GM19099 (cell line): Measurements from ENCODE around the gene TXLNB.

ENCODE experiments used
- POLR2A ChIP-seq: IDR thresholded peaks from 3 replicates; pipeline ENCODE4 v1.6.1; 2011; ENCODE audit warnings: low read depth; ENCODE audit not compliant: insufficient read length; ENCODE audit errors: extremely low read depth

The TXLNB gene

DNA sequence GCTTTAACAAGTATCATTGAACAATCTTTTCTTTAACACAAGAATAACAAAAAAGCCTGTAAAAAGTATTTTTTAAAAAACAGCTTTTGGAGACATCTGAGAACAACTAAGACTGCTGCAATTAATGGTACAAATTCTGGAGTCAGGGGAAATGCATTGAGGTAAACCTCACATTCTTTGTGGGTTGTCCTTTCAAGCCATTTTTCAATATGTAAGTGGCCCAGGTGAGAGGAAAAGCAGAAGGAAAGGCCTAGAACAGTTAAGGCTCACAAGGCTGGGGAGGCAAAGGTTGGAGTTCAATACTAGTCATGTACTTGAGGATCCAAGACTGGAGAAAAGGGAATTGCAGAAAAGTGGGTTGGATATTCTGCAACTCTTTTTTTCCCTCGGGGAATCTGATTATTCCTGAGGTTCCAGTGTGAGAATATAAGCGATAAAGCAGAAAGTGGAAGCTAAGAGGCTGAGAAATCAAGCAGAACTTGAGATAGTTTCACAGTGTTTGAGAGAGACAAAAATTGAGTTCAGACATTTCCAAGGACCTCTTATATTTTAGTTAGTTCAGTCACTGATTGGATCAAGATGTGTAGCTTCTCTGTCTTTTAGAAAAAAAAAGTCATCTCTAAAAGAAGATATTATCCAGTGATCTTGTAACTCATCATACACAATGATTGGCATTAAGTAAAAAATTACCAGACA is 25.0 kb upstream of the TXLNB start:
- TF ChIP-seq POLR2A, result no peak

DNA sequence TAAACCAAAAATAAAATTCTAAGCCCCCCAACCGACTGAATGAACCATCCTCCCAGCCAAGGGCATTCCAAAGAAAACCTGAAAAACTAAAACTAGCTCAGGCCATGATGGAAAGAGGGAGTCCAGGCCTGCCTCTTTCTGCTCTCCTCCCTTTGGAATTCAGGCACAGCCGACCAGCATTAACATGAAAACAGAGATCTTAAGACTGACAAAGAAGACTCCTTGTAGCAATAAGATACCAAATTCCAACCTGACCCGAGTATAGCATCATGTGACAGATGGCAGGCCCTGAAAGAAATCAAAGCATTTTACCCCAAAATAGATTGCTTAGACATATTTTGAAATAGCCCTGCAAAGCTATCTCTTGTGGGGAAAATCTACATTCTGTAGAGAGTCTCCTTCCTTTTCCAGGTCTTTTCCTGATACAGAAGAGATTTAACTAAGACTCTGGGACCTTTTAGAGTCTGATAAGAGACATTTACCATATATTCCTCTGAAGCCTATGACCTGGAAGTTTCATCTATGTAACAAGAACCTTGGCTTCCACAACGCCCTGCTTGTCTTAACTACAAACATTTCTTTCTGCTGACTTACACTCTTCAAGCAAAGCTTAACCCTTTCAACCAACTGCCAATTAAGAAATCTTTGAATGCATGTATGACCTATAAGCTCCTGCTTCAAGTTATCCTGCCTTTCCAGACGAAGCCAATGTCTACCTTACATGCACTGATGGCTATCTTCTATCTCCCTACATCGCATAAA is 22.2 kb upstream of the TXLNB start:
- TF ChIP-seq POLR2A, result no peak

DNA sequence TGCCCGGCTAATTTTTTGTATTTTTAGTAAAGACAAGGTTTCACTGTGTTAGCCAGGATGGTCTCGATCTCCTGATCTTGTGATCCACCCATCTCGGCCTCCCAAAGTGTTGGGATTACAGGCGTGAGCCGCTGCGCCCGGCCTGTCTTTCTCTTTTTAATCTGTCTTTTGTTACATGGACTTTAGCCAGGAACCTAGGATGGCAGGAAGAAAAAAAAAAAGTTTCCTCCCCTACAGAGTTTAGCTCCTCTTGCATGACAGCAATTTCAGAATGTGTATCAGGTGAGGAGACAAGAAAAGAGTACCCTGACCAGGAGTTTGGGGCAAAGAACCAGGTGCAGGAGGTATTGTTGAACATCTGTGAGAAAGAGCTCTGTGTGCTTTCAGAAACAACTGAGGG is 21.4 kb upstream of the TXLNB start:
- TF ChIP-seq POLR2A, result no peak

DNA sequence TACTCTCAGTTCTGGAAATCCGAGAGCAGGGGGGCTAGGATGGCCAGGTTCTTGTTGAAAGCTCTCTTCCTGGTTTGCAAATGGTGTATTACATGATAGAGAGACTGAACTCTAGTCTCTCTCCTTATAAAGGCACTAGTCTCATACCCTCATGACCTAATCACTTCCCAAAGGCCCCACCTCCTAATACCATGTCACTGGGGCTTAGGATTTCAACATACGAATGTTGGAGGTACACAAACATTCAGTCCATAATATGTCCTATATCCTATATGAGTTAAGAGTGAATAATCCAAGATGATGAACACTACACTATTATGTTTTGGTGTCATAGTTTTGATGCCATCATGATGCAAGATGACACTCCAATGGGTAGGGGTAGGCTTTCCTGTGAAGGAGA is 20.0 kb upstream of the TXLNB start:
- TF ChIP-seq POLR2A, result no peak

DNA sequence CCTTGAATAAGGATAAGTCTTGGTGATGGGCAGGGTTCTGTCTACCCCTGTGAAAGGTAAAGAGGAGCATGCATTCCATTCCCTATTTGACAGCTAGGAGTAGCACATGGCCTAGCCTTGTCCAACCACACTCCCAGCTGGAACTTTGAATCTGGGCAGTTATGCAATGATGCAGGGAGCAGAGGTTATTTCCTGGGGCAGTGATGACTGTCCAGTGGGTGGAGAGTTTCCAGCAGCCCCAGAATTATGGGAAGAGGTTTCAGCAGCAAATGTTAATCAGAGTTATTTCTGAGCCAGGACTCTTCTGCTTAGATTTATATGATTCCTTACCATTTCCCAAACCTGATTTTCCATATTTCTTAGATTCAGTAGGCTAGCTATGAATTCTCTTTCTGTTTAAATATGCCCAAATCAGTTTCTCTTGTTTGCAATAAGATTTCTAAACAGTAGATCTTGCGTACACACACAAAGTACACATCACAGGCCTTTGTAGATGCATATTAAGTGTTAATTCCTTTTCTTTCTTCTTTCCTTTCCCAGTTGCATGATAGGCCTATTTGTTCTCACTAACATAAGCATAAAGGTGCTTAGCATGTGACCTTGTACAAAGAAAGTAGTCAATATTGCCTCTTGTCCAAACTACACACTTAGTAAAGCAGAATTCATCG is 17.3 kb upstream of the TXLNB start:
- no peak for TF ChIP-seq POLR2A

DNA sequence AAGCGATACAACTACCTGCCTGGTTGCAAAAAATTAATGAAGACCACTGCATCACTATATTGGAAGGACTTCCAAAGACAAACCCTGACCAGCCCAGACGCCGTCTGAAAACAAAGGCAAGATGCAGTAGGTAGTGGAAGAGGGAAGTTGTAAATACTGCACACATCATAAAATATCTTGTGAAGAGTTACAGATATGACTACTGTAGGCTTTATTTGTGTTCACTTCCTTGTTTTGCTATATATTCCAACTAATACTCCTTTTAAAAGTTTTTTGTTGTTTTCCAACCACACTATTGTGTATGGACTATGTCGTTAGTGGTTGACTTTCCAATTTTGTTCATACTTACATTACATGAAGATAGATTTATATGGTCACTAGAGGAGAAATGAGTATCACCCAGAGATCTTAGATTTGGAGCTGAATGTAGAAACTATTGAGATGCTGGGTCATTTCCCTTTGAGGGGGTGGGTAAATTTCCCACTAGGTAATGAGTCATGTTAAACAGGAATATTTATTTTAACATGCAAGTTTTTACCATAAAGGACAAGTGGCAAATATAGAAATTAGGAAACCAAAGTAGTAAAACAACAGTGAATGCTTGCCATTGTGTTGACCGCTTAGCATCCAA is 16.6 kb upstream of the TXLNB start:
- no peak for TF ChIP-seq POLR2A

DNA sequence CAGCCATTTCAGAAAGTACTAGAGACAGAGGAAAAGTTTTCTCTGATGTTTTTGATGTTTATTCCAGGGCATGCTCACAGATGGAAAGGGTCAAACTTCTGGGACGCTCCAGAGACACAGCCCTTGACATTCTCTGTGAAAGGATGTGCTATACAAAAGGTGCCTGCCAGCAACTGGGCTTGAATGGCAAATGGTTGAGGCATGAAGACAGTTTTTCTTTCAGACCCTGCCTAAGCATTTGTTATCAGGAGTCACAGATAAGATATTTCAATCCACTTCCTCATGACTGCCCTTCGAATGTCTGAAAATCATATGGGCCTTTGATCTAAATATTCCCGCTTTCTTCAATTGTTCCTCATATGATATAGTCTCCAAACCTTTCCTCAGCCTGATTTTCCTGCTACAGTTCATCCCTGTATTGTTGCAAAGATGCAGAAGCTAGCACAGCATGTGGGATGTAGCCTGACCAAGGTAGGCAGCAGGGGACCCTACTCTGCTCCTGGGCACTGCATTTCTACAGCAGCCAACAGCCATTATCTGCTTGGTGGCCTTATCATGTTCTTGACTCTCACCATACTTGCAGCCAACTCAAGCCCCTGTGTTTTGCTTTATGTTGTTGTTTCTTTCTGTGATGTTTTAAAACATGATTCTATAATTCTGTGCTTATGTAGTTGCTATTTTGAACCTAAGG is 14.6 kb upstream of the TXLNB start:
- no peak for TF ChIP-seq POLR2A

DNA sequence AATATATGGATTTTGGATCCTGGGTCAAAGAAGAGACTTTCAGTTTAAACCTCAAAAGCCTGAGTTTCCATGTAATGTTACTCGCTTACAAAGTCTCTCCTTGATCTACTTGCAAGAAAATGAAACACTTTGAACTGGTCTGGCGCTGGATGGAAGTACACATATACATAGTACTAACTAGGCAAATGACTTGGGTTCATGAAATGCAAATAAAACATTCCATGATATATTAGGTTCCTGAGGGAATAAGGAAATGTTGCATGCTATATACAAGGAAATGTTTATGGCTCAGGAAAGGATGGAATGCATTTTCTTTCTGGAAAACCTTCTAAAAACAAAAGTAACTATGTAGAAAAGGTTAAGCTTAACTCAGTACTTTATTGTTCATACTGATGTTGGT is 11.4 kb upstream of the TXLNB start:
- no peak for TF ChIP-seq POLR2A

DNA sequence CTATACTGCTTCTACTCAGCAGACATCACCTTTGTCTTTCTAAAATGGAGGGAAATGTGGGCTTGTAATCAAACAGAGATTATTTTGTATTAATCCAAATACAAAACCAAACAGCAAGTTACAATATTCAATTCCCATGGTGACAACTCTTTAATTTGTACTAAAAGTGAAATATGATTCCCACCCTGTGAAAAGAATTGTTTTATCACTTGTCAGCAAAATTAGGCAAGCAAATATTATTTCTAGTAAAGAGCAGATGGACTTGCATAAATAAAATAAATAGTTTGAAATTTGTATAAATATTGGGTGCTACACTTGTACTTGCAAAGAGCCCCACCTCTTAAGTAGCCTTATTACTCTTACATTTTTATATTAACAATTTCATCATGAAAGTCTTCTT is 6.1 kb upstream of the TXLNB start:
- no peak for TF ChIP-seq POLR2A

DNA sequence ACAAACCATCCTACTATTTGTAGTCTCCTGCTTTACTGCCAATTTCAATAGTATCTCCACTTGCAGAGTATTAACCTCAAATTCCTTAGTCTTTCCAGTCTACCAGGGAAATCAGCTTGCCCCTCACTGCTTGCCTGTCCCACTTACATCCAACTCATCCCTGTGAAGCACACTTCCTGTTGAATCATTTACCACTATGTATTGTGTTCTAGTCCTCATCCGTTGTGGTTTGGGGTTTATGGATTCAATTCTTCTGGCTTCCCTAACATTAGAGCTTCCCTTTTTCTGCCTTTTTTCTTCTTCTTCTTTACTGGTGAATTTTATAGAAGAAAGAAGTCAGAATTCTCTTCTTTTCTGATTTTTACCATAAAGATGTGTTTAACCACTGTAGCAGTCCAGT is 5.1 kb upstream of the TXLNB start:
- no peak for TF ChIP-seq POLR2A

DNA sequence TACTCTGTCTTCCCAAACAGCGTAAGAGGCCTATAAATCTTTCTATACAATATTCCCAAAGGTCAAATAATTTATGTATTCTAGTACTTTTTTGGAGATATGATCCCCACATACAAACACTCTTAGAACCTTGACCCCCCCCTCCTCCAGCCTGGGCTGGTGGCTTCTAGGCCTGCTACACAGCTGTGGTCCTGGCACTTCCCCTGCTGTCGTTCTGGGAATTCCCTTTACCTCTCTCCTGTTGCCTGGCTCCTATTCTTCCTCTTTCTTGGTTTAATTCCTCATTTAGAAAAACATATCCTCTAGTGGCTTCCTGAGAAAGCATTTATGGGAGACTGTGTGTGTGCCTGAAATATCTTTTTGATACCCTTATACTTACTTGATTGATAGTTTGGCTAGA is 4.1 kb upstream of the TXLNB start:
- TF ChIP-seq POLR2A, result no peak

DNA sequence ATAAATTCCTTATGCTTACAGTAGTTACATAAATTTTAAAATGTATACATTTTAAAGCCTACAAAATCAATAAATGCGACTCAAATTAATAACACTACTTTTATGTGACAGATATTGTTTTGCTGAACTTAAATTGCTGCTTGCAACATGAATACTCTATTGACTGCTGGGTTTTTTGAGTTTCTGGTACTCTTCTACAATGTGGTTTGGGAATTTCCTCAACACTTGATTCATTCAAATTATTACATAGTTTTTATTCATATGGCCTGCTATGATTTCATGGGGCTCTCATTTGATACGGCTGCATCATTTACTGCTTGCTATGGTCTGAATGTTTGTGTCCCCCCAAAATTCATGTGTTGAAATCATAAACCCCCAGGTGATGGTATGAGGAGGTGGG is 2.3 kb upstream of the TXLNB start:
- TF ChIP-seq POLR2A, result no peak

DNA sequence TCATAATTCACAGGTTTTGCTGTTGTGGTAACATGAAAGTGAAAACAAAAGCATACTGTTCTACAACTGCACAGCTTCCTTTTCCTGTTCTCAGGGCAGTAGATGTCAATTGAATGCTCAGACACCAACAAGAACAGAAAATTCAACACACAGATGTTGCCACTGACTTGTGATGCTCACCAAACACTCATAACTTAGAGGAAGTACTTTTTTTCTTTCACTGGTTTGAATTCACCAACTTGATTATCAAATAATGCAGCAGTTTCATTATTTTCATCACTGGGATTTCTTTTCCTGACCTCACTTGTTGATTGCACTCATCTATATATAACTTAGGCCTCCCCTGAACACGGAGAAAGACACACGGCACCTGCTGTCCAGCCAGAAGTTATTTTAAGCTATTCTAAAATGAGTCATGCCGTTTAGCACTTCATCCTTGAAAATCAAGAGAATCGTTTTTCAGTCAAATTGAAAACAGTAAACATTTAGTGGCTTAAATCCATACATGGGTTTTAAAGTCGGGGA is 949 bp downstream of the TXLNB start:
- peak; percentile 37 for TF ChIP-seq POLR2A

DNA sequence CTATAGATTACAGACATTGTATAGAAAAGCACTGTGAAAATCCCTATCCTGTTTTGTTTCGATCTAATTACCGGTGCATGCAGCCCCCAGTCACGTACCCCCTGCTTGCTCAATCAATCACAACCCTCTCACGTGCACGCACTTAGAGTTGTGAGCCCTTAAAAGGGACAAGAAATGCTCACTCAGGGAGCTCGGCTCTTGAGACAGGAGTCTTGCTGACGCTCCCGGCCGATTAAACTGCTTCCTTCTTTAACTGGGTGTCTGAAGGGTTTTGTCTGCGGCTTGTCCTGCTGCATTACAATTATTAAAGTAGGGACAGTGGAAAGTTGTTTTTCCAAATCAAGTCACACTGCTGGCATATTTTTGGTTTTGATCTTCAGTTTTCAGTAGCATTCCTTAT is 2.6 kb downstream of the TXLNB start:
- TF ChIP-seq POLR2A, result no peak
